Nephron (organoid): Measurements from ENCODE around the gene ABHD12B.

Source experiments
- H3K27ac Mint-ChIP-seq, 3 experiments: 2 replicates each; pipeline ENCODE4 v1.8.0; 2020; ENCODE audit warnings: mixed read lengths in 3 of 3, mild to moderate bottlenecking in 2 of 3, moderate library complexity in 1 of 3
- H3K27me3 Mint-ChIP-seq: 2 replicates; pipeline ENCODE4 v1.8.0; 2021; ENCODE audit warnings: low read depth, mild to moderate bottlenecking, moderate library complexity, mixed read lengths
- H3K36me3 Mint-ChIP-seq: 2 replicates; pipeline ENCODE4 v1.8.0; 2020; ENCODE audit warnings: low read depth, mixed read lengths
- H3K4me1 Mint-ChIP-seq: 2 replicates; pipeline ENCODE4 v1.8.0; 2020; ENCODE audit warnings: mixed read lengths
- H3K4me3 Mint-ChIP-seq, 3 experiments: 2 replicates each; pipeline ENCODE4 v1.8.0; 2020; ENCODE audit warnings: mild to moderate bottlenecking in 3 of 3, mixed read lengths in 3 of 3, moderate library complexity in 2 of 3
- H3K9me3 Mint-ChIP-seq: 2 replicates; pipeline ENCODE4 v1.8.0; 2020; ENCODE audit warnings: mixed read lengths
- TF ChIP-seq, protein P1 (sequence below), 3 experiments: fragments of 200-600 bp; sonication (generic); IDR thresholded peaks; one replicate each; pipeline ENCODE4 v1.5.0; 2021; ENCODE audit warnings: antibody characterized with exemption in 3 of 3; ENCODE audit not compliant: unreplicated experiment in 3 of 3

The ABHD12B gene

DNA sequence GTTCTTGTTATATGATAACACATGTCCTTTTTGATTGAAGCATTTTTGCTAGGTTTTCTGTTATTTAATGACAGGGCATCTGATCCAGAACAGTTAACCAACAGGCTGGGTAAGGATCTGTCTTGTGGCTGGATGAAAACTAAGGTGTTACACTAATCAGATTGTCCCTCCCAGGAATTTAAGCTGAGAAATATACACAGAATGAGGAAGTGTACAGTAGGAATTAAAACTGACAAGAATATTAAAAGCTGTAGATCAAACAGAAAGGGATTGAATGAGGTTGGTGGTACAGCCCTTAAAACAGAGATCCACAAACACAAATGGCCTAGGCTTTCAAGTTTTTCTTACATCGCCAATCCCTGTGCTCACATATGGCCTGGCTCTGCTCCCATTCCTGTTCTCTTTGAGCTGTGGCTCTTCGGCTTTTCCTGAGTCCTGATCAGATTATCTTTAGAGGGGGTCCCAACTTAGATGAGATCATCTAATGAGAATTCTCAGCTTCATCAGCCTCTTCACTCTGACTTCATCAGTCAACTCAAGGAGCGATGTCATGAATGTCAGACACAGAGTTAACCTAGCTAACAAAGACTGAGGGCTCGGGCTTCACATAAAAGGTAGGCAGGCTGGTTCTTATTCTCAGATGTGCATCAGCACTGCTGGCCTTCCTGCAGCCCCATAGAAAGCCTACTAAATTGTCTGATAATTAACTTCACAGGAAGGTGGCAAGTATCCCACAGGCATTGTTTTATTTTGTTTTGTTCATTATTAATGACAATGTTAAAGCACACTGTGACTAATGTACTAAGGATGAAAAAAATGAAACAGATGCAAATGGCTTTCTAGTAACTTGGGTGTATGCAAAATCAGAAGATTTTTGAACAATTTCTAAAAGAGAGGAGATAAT is 61.0 kb downstream of the ABHD12B start:
- Mint-ChIP-seq H3K4me1 (peaks cover 5% of the 10 kb centered on the region), H3K36me3 (peaks cover 12% of the 10 kb centered on the region), H3K4me3 (no peak overlapping the region), H3K27me3 (no peaks in the 10 kb centered on the region), H3K27ac (no peak overlapping the region), H3K9me3 (no peaks in the 10 kb centered on the region)
- TF ChIP-seq, protein P1, sequence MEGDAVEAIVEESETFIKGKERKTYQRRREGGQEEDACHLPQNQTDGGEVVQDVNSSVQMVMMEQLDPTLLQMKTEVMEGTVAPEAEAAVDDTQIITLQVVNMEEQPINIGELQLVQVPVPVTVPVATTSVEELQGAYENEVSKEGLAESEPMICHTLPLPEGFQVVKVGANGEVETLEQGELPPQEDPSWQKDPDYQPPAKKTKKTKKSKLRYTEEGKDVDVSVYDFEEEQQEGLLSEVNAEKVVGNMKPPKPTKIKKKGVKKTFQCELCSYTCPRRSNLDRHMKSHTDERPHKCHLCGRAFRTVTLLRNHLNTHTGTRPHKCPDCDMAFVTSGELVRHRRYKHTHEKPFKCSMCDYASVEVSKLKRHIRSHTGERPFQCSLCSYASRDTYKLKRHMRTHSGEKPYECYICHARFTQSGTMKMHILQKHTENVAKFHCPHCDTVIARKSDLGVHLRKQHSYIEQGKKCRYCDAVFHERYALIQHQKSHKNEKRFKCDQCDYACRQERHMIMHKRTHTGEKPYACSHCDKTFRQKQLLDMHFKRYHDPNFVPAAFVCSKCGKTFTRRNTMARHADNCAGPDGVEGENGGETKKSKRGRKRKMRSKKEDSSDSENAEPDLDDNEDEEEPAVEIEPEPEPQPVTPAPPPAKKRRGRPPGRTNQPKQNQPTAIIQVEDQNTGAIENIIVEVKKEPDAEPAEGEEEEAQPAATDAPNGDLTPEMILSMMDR (IDR thresholded peaks at IDR 0.05; ENCODE audit: unreplicated experiment in 3 of 3): no peak

DNA sequence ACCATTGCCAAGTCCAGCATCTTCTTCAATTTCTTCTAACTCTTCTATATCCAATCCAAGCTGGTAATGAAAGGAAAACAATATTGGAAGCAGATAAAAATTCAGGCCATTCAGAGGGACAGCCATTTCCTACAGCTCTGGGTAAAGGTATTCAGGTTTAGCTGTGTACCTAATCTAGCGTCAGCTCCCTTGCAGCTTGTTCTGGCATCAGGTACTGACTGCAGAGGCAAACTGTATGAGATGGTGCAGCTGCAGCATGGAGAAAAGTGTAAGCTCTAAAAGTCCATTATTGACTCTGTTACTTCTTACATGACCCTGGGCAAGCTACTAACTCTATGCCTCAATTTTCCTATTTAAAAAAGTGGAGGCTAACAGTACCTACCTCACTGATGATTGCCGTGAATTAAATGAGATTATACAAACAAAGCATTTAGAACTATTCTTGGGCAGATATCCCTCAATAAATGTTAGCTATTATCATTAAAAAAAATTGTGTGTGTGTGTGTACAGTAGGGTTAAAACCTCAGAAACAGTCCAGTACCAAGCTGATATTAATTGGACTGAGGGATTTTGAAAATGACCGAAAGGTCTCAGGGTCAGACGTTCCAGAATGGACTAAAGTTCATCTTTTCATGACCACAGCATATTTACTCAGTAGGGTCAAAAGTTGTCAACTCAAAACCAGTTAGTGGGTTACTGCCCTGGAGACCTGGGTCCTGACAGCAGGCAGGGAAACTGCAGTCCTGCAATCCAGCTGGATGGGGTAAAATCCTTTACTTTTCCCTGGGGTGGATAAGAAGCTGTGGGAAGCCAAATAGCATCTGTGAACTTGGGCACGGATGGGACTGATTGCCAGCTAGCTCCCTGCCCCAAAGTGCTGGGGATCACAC is 63.5 kb downstream of the ABHD12B start:
- Mint-ChIP-seq H3K9me3 (no peaks in the 10 kb centered on the region), H3K27ac (no peak overlapping the region), H3K27me3 (no peaks in the 10 kb centered on the region), H3K4me3 (no peak overlapping the region), H3K4me1 (no peaks in the 10 kb centered on the region), H3K36me3 (peaks cover 8% of the 10 kb centered on the region)
- TF ChIP-seq, protein P1 (IDR thresholded peaks at IDR 0.05; ENCODE audit: unreplicated experiment in 3 of 3): no peak

DNA sequence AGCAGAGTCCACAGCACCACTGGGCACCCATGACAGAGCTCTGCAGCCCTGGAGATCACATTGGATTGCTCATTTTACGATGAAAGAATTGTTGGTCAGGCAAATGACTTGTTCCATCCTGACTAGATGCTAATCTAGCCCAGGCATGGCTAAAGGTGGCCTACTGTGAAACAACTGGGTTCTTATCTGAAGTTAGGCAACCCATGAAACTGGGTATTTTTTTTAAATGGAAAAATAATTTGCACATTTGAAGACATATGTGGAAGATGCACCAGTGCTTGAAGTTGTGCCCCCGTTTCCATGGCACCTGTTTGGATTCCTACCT is 64.1 kb downstream of the ABHD12B start:
- no peak overlapping the region for H3K4me3 Mint-ChIP-seq
- H3K36me3 Mint-ChIP-seq: peaks cover 6% of the 10 kb centered on the region
- H3K9me3 Mint-ChIP-seq: no peaks in the 10 kb centered on the region
- TF ChIP-seq, protein P1 (IDR thresholded peaks at IDR 0.05; ENCODE audit: unreplicated experiment in 3 of 3): no peak
- H3K4me1 Mint-ChIP-seq: no peaks in the 10 kb centered on the region
- no peak overlapping the region for H3K27ac Mint-ChIP-seq
- H3K27me3 Mint-ChIP-seq: no peaks in the 10 kb centered on the region

DNA sequence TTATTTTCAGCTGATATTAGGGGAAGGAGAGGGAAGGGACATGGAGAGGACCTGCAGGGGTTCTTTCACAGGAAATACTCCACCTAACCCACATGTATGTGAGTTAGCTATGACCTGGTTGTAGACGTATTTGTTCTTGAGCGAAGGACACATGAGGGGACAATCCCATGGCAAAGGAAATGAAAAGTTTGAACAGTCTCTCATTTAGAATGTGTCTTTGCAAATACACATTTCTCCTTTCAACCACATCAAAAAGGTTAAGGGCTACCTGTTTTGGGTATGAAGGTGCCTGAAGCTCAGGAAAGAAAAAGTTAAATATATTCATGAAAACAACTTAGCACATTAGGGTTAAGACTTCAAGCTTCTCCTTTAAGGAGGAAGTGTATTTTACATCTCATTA is 65.0 kb downstream of the ABHD12B start:
- TF ChIP-seq, protein P1 (IDR thresholded peaks at IDR 0.05; ENCODE audit: unreplicated experiment in 3 of 3): no peak
- Mint-ChIP-seq H3K27ac (no peak overlapping the region), H3K36me3 (peaks cover 3% of the 10 kb centered on the region), H3K9me3 (no peaks in the 10 kb centered on the region), H3K27me3 (no peaks in the 10 kb centered on the region), H3K4me1 (no peaks in the 10 kb centered on the region), H3K4me3 (no peak overlapping the region)

DNA sequence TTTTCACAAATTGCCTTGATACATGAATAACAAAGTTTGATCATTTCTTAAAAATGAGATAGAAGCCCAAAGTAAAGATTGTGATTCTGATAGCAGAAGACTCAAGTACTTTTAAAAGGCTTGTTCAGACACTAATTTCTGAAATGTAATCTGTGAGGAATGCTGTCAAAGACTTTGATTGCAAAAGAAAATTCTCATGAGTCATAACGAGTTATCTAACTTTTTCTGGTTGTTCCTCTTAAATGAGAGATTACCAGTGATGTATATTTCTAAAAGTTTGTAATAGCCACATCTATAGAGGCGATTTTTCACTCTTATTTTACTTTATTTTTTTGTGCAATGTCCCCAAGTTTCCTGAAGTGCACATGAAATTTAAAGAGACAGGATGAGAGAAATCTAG is 65.5 kb downstream of the ABHD12B start:
- H3K27me3 Mint-ChIP-seq: no peaks in the 10 kb centered on the region
- no peak overlapping the region for H3K27ac Mint-ChIP-seq
- H3K4me1 Mint-ChIP-seq: no peaks in the 10 kb centered on the region
- peaks cover 3% of the 10 kb centered on the region for H3K36me3 Mint-ChIP-seq
- H3K9me3 Mint-ChIP-seq: no peaks in the 10 kb centered on the region
- no peak overlapping the region for H3K4me3 Mint-ChIP-seq
- TF ChIP-seq, protein P1 (IDR thresholded peaks at IDR 0.05; ENCODE audit: unreplicated experiment in 3 of 3): no peak
